RCC 7860 (cell line): ENCODE results near the gene NBEA.
"Not testable (repeated sequence)": the region's sequence is repeated elsewhere in the genome, so short reads cannot be mapped to it uniquely, and the experiment has no call there.

Experiments used
- DNase-seq: peaks from one replicate; pipeline ENCODE4 v3.0.0-alpha.2; 2015; ENCODE audit warnings: low spot score
- FAIRE-seq: peaks from 2 replicates; lab custom pipeline; 2012; peaks lifted over from hg19 to GRCh38; lab: Jason Lieb, UNC

NBEA gene

GRCh38 chr13:35058585-35058984 lies 116.5 kb downstream of the NBEA start:
- FAIRE-seq, DNase-seq: not testable (repeated sequence)

- FAIRE-seq (no peak), DNase-seq (no peak)
Observed at GRCh38 chr13:35086667-35087066, 144.6 kb downstream of the NBEA start.

- DNase-seq = no peak
Observed at GRCh38 chr13:35092251-35092650, 150.2 kb downstream of the NBEA start.

GRCh38 chr13:35092751-35093150 lies 150.7 kb downstream of the NBEA start:
- FAIRE-seq (no peak), DNase-seq (no peak)

More at GRCh38 chr13:35092251-35092650, 150.2 kb downstream of the NBEA start:
- no peak for FAIRE-seq

GRCh38 chr13:35093356-35093755 lies 151.3 kb downstream of the NBEA start:
- DNase-seq (no peak), FAIRE-seq (no peak)

- not testable (repeated sequence) for FAIRE-seq, DNase-seq
Observed at GRCh38 chr13:35106771-35107170, 164.7 kb downstream of the NBEA start.

GRCh38 chr13:35107535-35107934 lies 165.5 kb downstream of the NBEA start:
- no peak for DNase-seq
- FAIRE-seq = no peak

GRCh38 chr13:35113612-35114011 lies 171.5 kb downstream of the NBEA start:
- not testable (repeated sequence) for DNase-seq

GRCh38 chr13:35127466-35127865 lies 185.4 kb downstream of the NBEA start:
- DNase-seq (no peak), FAIRE-seq (no peak)

More at GRCh38 chr13:35113612-35114011, 171.5 kb downstream of the NBEA start:
- FAIRE-seq = not testable (repeated sequence)

- DNase-seq (no peak), FAIRE-seq (no peak)
Observed at GRCh38 chr13:35129500-35129899, 187.4 kb downstream of the NBEA start.

GRCh38 chr13:35131471-35131870 lies 189.4 kb downstream of the NBEA start:
- FAIRE-seq (no peak), DNase-seq (no peak)

GRCh38 chr13:35136585-35136984 lies 194.5 kb downstream of the NBEA start:
- FAIRE-seq = no peak
- no peak for DNase-seq

- FAIRE-seq (no peak), DNase-seq (no peak)
Observed at GRCh38 chr13:35139591-35139990, 197.5 kb downstream of the NBEA start.

- FAIRE-seq = no peak
- DNase-seq = no peak
Observed at GRCh38 chr13:35140321-35140720, 198.3 kb downstream of the NBEA start.

- no peak for FAIRE-seq
Observed at GRCh38 chr13:35140831-35141230, 198.8 kb downstream of the NBEA start.

GRCh38 chr13:35143123-35143522 lies 201.1 kb downstream of the NBEA start:
- no peak for DNase-seq
- FAIRE-seq = no peak

More at GRCh38 chr13:35140831-35141230, 198.8 kb downstream of the NBEA start:
- no peak for DNase-seq

GRCh38 chr13:35144166-35144890 lies 202.3 kb downstream of the NBEA start:
- DNase-seq = no peak
- no peak for FAIRE-seq

GRCh38 chr13:35146686-35147085 lies 204.6 kb downstream of the NBEA start:
- FAIRE-seq = no peak
- no peak for DNase-seq

GRCh38 chr13:35157143-35157755 lies 215.2 kb downstream of the NBEA start:
- FAIRE-seq (peak; percentile 67), DNase-seq (peak; percentile 25)

GRCh38 chr13:35159041-35159440 lies 217.0 kb downstream of the NBEA start:
- DNase-seq (no peak), FAIRE-seq (no peak)

GRCh38 chr13:35160896-35161295 lies 218.8 kb downstream of the NBEA start:
- FAIRE-seq (no peak), DNase-seq (no peak)

GRCh38 chr13:35162420-35162819 lies 220.3 kb downstream of the NBEA start:
- DNase-seq = no peak
- FAIRE-seq = no peak
